Measurements from ENCODE around the gene TH.

DNA sequence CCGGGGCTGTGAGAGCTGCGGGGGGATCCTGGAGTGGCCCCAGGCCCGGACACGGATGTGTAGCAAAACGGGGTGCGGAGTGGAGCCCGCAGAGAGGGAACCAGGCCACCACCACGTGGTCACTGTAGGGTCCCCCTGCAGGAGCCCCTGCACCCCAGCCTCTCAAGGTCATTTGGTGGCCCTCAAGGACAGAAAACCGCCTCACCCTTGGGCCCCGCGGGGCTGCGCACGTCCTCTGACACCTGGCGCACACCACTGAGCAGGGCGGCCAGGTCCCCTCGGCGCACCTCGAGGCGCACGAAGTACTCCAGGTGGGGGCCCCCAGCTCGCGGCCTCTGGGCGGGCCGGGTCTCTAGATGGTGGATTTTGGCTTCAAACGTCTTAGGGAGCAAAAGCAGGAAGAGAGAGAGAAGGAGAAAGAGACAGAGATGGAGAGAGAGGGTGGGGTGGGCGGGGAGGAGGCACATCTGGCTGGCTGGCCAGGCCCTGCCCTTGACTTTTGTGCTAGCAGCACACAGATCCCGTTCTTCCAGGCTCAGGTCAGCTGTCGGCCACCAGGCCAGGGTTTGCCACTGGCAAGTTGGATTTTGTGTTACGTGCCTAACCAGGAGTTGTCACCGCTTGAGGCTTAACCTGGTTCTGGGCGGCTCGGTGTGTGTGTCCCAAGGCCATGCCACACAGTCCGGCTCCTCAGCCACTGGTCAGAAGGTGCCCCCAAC, 3.2 kb downstream of the TH start:
- TF ChIP-seq EZH2phosphoT487 (IDR thresholded peaks at IDR 0.05; ENCODE audit: unreplicated experiment), result no peak
- TF ChIP-seq, protein P1, sequence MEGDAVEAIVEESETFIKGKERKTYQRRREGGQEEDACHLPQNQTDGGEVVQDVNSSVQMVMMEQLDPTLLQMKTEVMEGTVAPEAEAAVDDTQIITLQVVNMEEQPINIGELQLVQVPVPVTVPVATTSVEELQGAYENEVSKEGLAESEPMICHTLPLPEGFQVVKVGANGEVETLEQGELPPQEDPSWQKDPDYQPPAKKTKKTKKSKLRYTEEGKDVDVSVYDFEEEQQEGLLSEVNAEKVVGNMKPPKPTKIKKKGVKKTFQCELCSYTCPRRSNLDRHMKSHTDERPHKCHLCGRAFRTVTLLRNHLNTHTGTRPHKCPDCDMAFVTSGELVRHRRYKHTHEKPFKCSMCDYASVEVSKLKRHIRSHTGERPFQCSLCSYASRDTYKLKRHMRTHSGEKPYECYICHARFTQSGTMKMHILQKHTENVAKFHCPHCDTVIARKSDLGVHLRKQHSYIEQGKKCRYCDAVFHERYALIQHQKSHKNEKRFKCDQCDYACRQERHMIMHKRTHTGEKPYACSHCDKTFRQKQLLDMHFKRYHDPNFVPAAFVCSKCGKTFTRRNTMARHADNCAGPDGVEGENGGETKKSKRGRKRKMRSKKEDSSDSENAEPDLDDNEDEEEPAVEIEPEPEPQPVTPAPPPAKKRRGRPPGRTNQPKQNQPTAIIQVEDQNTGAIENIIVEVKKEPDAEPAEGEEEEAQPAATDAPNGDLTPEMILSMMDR (conservative IDR thresholded peaks at IDR 0.05; ENCODE audit: low read depth in 2 of 2), result no peak
- TF ChIP-seq CREB1 (CRISPR knock-in tag; IDR thresholded peaks at IDR 0.05; ENCODE audit: low read depth), result no peak
- TF ChIP-seq POLR2AphosphoS5 (IDR thresholded peaks at IDR 0.05; ENCODE audit: low read depth), result no peak
- TF ChIP-seq, protein P2, sequence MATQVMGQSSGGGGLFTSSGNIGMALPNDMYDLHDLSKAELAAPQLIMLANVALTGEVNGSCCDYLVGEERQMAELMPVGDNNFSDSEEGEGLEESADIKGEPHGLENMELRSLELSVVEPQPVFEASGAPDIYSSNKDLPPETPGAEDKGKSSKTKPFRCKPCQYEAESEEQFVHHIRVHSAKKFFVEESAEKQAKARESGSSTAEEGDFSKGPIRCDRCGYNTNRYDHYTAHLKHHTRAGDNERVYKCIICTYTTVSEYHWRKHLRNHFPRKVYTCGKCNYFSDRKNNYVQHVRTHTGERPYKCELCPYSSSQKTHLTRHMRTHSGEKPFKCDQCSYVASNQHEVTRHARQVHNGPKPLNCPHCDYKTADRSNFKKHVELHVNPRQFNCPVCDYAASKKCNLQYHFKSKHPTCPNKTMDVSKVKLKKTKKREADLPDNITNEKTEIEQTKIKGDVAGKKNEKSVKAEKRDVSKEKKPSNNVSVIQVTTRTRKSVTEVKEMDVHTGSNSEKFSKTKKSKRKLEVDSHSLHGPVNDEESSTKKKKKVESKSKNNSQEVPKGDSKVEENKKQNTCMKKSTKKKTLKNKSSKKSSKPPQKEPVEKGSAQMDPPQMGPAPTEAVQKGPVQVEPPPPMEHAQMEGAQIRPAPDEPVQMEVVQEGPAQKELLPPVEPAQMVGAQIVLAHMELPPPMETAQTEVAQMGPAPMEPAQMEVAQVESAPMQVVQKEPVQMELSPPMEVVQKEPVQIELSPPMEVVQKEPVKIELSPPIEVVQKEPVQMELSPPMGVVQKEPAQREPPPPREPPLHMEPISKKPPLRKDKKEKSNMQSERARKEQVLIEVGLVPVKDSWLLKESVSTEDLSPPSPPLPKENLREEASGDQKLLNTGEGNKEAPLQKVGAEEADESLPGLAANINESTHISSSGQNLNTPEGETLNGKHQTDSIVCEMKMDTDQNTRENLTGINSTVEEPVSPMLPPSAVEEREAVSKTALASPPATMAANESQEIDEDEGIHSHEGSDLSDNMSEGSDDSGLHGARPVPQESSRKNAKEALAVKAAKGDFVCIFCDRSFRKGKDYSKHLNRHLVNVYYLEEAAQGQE (IDR thresholded peaks at IDR 0.05; ENCODE audit: unreplicated experiment), result no peak
- TF ChIP-seq EZH2 (IDR thresholded peaks at IDR 0.05; ENCODE audit: low read depth, unreplicated experiment), result no peak
- TF ChIP-seq ZNF114 (CRISPR knock-in tag; IDR thresholded peaks at IDR 0.05), result no peak
- TF ChIP-seq, protein P3, sequence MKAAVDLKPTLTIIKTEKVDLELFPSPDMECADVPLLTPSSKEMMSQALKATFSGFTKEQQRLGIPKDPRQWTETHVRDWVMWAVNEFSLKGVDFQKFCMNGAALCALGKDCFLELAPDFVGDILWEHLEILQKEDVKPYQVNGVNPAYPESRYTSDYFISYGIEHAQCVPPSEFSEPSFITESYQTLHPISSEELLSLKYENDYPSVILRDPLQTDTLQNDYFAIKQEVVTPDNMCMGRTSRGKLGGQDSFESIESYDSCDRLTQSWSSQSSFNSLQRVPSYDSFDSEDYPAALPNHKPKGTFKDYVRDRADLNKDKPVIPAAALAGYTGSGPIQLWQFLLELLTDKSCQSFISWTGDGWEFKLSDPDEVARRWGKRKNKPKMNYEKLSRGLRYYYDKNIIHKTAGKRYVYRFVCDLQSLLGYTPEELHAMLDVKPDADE (IDR thresholded peaks at IDR 0.05), result no peak
- TF ChIP-seq NANOG (IDR thresholded peaks at IDR 0.05; ENCODE audit: borderline replicate concordance), result no peak
- TF ChIP-seq STAT1 (IDR thresholded peaks at IDR 0.05; ENCODE audit: unreplicated experiment), result no peak
- no peak for TF ChIP-seq ZNF331 (CRISPR knock-in tag; IDR thresholded peaks at IDR 0.05; ENCODE audit: low read depth)
- TF ChIP-seq JUNB (IDR thresholded peaks at IDR 0.05; ENCODE audit: unreplicated experiment), result no peak

All from GM23338 (cell line).